Upper lobe of left lung (tissue), 4 donors: ENCODE measurements around the gene SPOCK2.

ENCODE experiments used
- CTCF ChIP-seq, 6 experiments: fragments of 450-650 bp in 4 of 6; fragments of 200-600 bp in 2 of 6; sonication (generic) in 2 of 6; IDR thresholded peaks; one replicate each; pipeline ENCODE4 v1.5.1; 2016 to 2019; ENCODE audit warnings: antibody characterized with exemption in 6 of 6
- POLR2A ChIP-seq, 4 donors: fragments of 450-650 bp; IDR thresholded peaks; one replicate each; pipeline ENCODE4 v1.5.1; 2016 to 2017; ENCODE audit warnings: antibody characterized with exemption in 4 of 4, mild to moderate bottlenecking in 2 of 4
- POLR2AphosphoS5 ChIP-seq, 2 donors: sonication (generic); formaldehyde crosslinking; IDR thresholded peaks; one replicate each; pipeline ENCODE4 v1.5.1; 2017; ENCODE audit warnings: antibody characterized with exemption in 2 of 2

- TF ChIP-seq POLR2AphosphoS5 (IDR thresholded peaks at IDR 0.05) (no peak), CTCF (IDR thresholded peaks at IDR 0.05) (no peak), POLR2A (IDR thresholded peaks at IDR 0.05) (no peak)
Observed at GRCh38 chr10:72081772-72082590, 6.4 kb downstream of the SPOCK2 start.
